Neural progenitor cell (in vitro differentiated cells): Measurements from ENCODE around the gene UBE2K. TPM values are rescaled to one million over a fixed set of nuclear protein-coding genes. Genes with fewer than 3 reads are reported as not detected.

Experiments
- DNase-seq: peaks from one replicate; pipeline ENCODE4 v3.0.0-alpha.2; 2016; ENCODE audit warnings: low spot score
- H2AFZ ChIP-seq: fragments of 200-600 bp; sonication (generic); replicated peaks from 2 replicates; pipeline ENCODE4 v1.6.1; 2016; ENCODE audit warnings: antibody characterized with exemption
- H3F3A ChIP-seq: fragments of 200-600 bp; sonication (generic); 2 replicates; pipeline ENCODE4 v1.6.1; 2016; ENCODE audit warnings: antibody characterized with exemption, low read depth
- H3K27ac ChIP-seq: fragments of 200-600 bp; sonication (generic); 2 replicates; pipeline ENCODE4 v1.5.1; 2016; ENCODE audit warnings: mild to moderate bottlenecking
- H3K27me3 ChIP-seq: fragments of 200-600 bp; sonication (generic); 2 replicates; pipeline ENCODE4 v1.6.1; 2016; ENCODE audit warnings: mild to moderate bottlenecking, moderate library complexity
- H3K36me3 ChIP-seq: fragments of 200-600 bp; sonication (generic); 2 replicates; pipeline ENCODE4 v1.5.1; 2016
- H3K4me1 ChIP-seq: fragments of 200-600 bp; sonication (generic); 2 replicates; pipeline ENCODE4 v1.6.1; 2016; ENCODE audit warnings: mixed run types
- H3K4me2 ChIP-seq: fragments of 200-600 bp; sonication (generic); 2 replicates; pipeline ENCODE4 v1.6.1; 2016
- H3K4me3 ChIP-seq: fragments of 200-600 bp; sonication (generic); 2 replicates; pipeline ENCODE4 v1.5.1; 2016
- H3K79me2 ChIP-seq: fragments of 200-600 bp; sonication (generic); 2 replicates; pipeline ENCODE4 v1.6.1; 2016; ENCODE audit warnings: low read depth
- H3K9ac ChIP-seq: fragments of 200-600 bp; sonication (generic); 2 replicates; pipeline ENCODE4 v1.6.1; 2016
- H3K9me3 ChIP-seq: fragments of 200-600 bp; sonication (generic); 2 replicates; pipeline ENCODE4 v1.5.1; 2016; ENCODE audit warnings: low read depth
- H4K20me1 ChIP-seq: fragments of 200-600 bp; sonication (generic); 2 replicates; pipeline ENCODE4 v1.6.1; 2016; ENCODE audit warnings: low read depth
- H3K27ac Mint-ChIP-seq: 3 replicates; pipeline ENCODE4 v1.8.0; 2021; ENCODE audit warnings: mixed read lengths
- H3K27me3 Mint-ChIP-seq: 2 replicates; pipeline ENCODE4 v1.8.0; 2022; ENCODE audit warnings: low read depth, mild to moderate bottlenecking, inconsistent platforms, moderate library complexity, mixed read lengths; ENCODE audit not compliant: insufficient read depth
- H3K36me3 Mint-ChIP-seq: 3 replicates; pipeline ENCODE4 v1.8.0; 2021; ENCODE audit warnings: mixed read lengths
- H3K4me1 Mint-ChIP-seq: 3 replicates; pipeline ENCODE4 v1.8.0; 2021; ENCODE audit warnings: mixed read lengths
- H3K4me3 Mint-ChIP-seq: 3 replicates; pipeline ENCODE4 v1.8.0; 2021; ENCODE audit warnings: mild to moderate bottlenecking, moderate library complexity, mixed read lengths
- H3K9me3 Mint-ChIP-seq: 3 replicates; pipeline ENCODE4 v1.8.0; 2020; ENCODE audit warnings: mixed read lengths
- EZH2 ChIP-seq: fragments of 200-600 bp; sonication (generic); IDR thresholded peaks from 2 replicates; pipeline ENCODE4 v1.6.1; 2017; ENCODE audit warnings: antibody characterized with exemption, mild to moderate bottlenecking, moderate library complexity
- EZH2phosphoT487 ChIP-seq: fragments of 200-600 bp; sonication (generic); IDR thresholded peaks from 2 replicates; pipeline ENCODE4 v1.6.1; 2017; ENCODE audit warnings: antibody characterized with exemption
- total RNA-seq: library from RNA; depleted of rRNA; stranded (reverse); fragments of >200 nt; gene quantifications from 2 replicates; pipeline ENCODE4 v1.2.3, GENCODE V29; 2015; ENCODE audit warnings: low replicate concordance
- TF ChIP-seq, protein P1 (sequence below): fragments of 200-600 bp; sonication (generic); IDR thresholded peaks from 2 replicates; pipeline ENCODE4 v1.5.1; 2017; ENCODE audit warnings: antibody characterized with exemption, mild to moderate bottlenecking

UBE2K gene
- total RNA-seq, 1 donor from 2014 or later: 61.8 TPM

DNA sequence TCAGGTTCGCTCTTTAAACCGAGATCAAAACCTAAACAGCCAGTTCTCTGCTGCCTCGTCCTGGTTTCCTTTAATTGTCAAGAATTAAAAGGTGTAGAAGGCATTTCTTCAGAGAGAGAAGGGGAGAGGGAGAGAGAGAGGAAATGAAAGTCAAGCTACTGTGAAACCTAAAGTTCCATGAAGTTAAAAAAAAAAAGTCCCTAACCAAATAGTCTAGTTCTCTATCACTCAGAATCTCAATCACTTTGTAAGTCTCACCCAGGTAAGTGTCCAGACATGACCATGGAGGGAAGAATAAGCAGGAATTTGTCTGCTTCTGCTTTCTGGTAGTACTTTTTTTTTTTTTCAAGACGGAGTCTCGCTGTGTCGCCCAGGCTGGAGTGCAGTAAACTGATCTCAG, 40.5 kb upstream of the UBE2K start:
- Mint-ChIP-seq H3K9me3 (no peaks in the 10 kb centered on the region), H3K36me3 (no peaks in the 10 kb centered on the region), H3K27ac (no peak overlapping the region), H3K4me1 (no peaks in the 10 kb centered on the region), H3K27me3 (no peaks in the 10 kb centered on the region), H3K4me3 (no peak overlapping the region)
- DNase-seq: no peak
- no peak for TF ChIP-seq EZH2
- TF ChIP-seq EZH2phosphoT487: no peak
- TF ChIP-seq, protein P1, sequence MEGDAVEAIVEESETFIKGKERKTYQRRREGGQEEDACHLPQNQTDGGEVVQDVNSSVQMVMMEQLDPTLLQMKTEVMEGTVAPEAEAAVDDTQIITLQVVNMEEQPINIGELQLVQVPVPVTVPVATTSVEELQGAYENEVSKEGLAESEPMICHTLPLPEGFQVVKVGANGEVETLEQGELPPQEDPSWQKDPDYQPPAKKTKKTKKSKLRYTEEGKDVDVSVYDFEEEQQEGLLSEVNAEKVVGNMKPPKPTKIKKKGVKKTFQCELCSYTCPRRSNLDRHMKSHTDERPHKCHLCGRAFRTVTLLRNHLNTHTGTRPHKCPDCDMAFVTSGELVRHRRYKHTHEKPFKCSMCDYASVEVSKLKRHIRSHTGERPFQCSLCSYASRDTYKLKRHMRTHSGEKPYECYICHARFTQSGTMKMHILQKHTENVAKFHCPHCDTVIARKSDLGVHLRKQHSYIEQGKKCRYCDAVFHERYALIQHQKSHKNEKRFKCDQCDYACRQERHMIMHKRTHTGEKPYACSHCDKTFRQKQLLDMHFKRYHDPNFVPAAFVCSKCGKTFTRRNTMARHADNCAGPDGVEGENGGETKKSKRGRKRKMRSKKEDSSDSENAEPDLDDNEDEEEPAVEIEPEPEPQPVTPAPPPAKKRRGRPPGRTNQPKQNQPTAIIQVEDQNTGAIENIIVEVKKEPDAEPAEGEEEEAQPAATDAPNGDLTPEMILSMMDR: no peak
- Histone ChIP-seq H3K4me2 (no peak overlapping the region), H3K9ac (no peak overlapping the region), H4K20me1 (no peaks in the 10 kb centered on the region), H3K4me3 (no peak overlapping the region), H3K36me3 (no peaks in the 10 kb centered on the region), H3K9me3 (no peaks in the 10 kb centered on the region), H3K27ac (no peak overlapping the region), H3K27me3 (no peaks in the 10 kb centered on the region), H3K4me1 (no peaks in the 10 kb centered on the region), H2AFZ (no peak overlapping the region), H3F3A (no peaks in the 10 kb centered on the region), H3K79me2 (no peaks in the 10 kb centered on the region)

DNA sequence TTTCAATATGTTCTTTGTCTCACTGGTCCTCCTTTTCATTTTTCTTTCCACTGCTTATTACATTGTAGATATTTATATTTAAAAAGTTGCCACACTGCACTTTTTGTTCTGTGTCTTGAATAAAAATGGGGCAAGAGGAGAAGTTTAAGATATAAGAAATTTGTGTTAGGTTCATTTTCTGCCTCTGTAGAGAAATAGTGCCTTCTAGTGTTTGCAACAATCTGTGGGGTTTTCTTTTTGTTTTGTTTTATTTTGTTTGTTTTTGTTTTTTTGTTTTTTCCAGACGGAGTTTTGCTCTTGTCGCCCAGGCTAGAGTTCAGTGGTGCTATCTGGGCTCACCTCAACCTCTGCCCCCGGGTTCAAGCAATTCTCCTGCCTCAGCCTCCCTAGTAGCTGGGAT, 39.2 kb upstream of the UBE2K start:
- DNase-seq: no peak
- no peaks in the 10 kb centered on the region for H3F3A ChIP-seq
- TF ChIP-seq, protein P1: peak; percentile 22
- no peak for TF ChIP-seq EZH2
- no peak for TF ChIP-seq EZH2phosphoT487
- H3K36me3 Mint-ChIP-seq: no peaks in the 10 kb centered on the region
- H3K27ac Mint-ChIP-seq: no peak overlapping the region
- H3K9me3 Mint-ChIP-seq: no peaks in the 10 kb centered on the region
- no peak overlapping the region for H3K4me2 ChIP-seq
- H3K79me2 ChIP-seq: no peaks in the 10 kb centered on the region
- H3K4me1 ChIP-seq: no peaks in the 10 kb centered on the region
- peaks cover 3% of the 10 kb centered on the region for H3K27me3 Mint-ChIP-seq
- no peak overlapping the region for H3K9ac ChIP-seq
- no peak overlapping the region for H3K27ac ChIP-seq
- H3K27me3 ChIP-seq: no peaks in the 10 kb centered on the region
- H4K20me1 ChIP-seq: no peaks in the 10 kb centered on the region
- no peaks in the 10 kb centered on the region for H3K9me3 ChIP-seq
- no peak overlapping the region for H2AFZ ChIP-seq
- no peaks in the 10 kb centered on the region for H3K36me3 ChIP-seq
- no peak overlapping the region for H3K4me3 ChIP-seq
- no peak overlapping the region for H3K4me3 Mint-ChIP-seq
- H3K4me1 Mint-ChIP-seq: no peaks in the 10 kb centered on the region

DNA sequence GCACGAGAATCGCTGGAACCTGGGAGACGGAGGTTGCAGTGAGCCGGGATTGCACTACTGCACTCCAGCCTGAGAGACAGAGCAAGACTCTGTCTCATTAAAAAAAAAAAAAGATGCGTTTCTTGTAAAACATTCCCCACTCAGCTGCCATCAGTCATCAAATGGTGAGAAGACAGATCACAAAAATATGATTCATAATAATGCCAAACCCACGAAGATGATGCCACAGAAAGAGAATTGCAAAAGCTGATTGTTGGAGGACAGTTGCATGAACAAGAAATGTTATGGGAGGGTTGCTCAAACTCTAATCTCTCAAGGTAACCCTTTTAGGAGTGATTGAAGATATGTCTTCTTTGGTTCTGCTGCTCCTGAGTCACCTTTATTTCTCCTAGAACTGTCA, 37.9 kb upstream of the UBE2K start:
- H3K9me3 ChIP-seq: no peaks in the 10 kb centered on the region
- no peak overlapping the region for H2AFZ ChIP-seq
- no peak for TF ChIP-seq EZH2phosphoT487
- TF ChIP-seq, protein P1: no peak
- no peak for TF ChIP-seq EZH2
- no peaks in the 10 kb centered on the region for H3K27me3 ChIP-seq
- no peaks in the 10 kb centered on the region for H3F3A ChIP-seq
- H4K20me1 ChIP-seq: no peaks in the 10 kb centered on the region
- no peak overlapping the region for H3K27ac ChIP-seq
- no peaks in the 10 kb centered on the region for H3K36me3 ChIP-seq
- H3K79me2 ChIP-seq: no peaks in the 10 kb centered on the region
- H3K4me3 Mint-ChIP-seq: no peak overlapping the region
- no peak for DNase-seq
- no peak overlapping the region for H3K27ac Mint-ChIP-seq
- no peaks in the 10 kb centered on the region for H3K4me1 ChIP-seq
- peaks cover 3% of the 10 kb centered on the region for H3K27me3 Mint-ChIP-seq
- H3K4me3 ChIP-seq: no peak overlapping the region
- H3K9me3 Mint-ChIP-seq: no peaks in the 10 kb centered on the region
- H3K4me2 ChIP-seq: no peak overlapping the region
- no peaks in the 10 kb centered on the region for H3K36me3 Mint-ChIP-seq
- peaks cover 7% of the 10 kb centered on the region for H3K4me1 Mint-ChIP-seq
- H3K9ac ChIP-seq: no peak overlapping the region
